ENCODE measurements around the gene DEXI.

DNA sequence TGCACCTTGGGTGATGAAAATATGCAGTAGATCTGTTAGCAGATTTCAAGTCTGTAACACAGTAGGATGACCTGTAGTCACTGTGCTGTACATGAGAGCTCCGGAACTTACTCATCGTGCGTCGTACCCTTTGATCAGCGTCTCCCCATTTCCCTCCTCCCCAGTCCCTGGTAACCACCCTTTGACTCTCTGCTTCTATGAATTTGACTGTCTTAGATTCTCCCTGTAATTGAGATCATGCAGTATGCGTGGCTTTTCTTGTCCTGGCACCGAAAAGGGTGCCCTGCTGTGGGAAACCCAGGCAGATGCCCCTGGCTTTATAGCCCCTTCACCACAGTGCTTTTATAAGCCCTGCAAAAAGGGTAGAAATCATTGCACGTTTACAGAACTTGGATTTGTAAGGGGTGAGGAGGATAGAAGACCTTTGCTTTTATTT, 22.6 kb upstream of the DEXI start:
- TF ChIP-seq, protein P1, sequence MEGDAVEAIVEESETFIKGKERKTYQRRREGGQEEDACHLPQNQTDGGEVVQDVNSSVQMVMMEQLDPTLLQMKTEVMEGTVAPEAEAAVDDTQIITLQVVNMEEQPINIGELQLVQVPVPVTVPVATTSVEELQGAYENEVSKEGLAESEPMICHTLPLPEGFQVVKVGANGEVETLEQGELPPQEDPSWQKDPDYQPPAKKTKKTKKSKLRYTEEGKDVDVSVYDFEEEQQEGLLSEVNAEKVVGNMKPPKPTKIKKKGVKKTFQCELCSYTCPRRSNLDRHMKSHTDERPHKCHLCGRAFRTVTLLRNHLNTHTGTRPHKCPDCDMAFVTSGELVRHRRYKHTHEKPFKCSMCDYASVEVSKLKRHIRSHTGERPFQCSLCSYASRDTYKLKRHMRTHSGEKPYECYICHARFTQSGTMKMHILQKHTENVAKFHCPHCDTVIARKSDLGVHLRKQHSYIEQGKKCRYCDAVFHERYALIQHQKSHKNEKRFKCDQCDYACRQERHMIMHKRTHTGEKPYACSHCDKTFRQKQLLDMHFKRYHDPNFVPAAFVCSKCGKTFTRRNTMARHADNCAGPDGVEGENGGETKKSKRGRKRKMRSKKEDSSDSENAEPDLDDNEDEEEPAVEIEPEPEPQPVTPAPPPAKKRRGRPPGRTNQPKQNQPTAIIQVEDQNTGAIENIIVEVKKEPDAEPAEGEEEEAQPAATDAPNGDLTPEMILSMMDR (conservative IDR thresholded peaks at IDR 0.05): no peak
- TF ChIP-seq ZFX (IDR thresholded peaks at IDR 0.05): no peak
